ENCODE measurements around the gene POLR2J.

- TF ChIP-seq CTCF (IDR thresholded peaks at IDR 0.05): no peak
- no peak for TF ChIP-seq POLR2A (IDR thresholded peaks at IDR 0.05)
Measured at GRCh38 chr7:102454468-102454867, 24.3 kb downstream of the POLR2J start.
